KMS-11 (cell line): ENCODE results near the gene SLC22A4.

ENCODE experiments used
- H2AFZ ChIP-seq: fragments of 200-600 bp; sonication (generic); 2 replicates; pipeline ENCODE4 v1.6.1; 2016; ENCODE audit warnings: antibody characterized with exemption, mixed run types, low read depth
- H3K27ac ChIP-seq: fragments of 200-600 bp; sonication (generic); 2 replicates; pipeline ENCODE4 v1.6.1; 2016; ENCODE audit warnings: mild to moderate bottlenecking, mixed run types
- H3K27me3 ChIP-seq: fragments of 200-600 bp; sonication (generic); 2 replicates; pipeline ENCODE4 v1.6.1; 2017; ENCODE audit warnings: mild to moderate bottlenecking, low read depth, mixed run types, moderate library complexity; ENCODE audit not compliant: insufficient read depth
- H3K36me3 ChIP-seq: fragments of 200-600 bp; sonication (generic); 2 replicates; pipeline ENCODE4 v1.6.1; 2017; ENCODE audit warnings: mild to moderate bottlenecking, mixed run types; ENCODE audit not compliant: insufficient read depth
- H3K4me1 ChIP-seq: fragments of 200-600 bp; sonication (generic); 2 replicates; pipeline ENCODE4 v1.6.1; 2016; ENCODE audit warnings: mild to moderate bottlenecking, low read depth, mixed run types; ENCODE audit not compliant: poor library complexity, severe bottlenecking
- H3K4me2 ChIP-seq: fragments of 200-600 bp; sonication (generic); 2 replicates; pipeline ENCODE4 v1.7.0; 2016; ENCODE audit warnings: mild to moderate bottlenecking, mixed run types
- H3K4me3 ChIP-seq: fragments of 200-600 bp; sonication (generic); IDR thresholded peaks from 2 replicates; pipeline ENCODE4 v1.6.1; 2017; ENCODE audit warnings: low read depth, low read length, mixed read lengths; ENCODE audit not compliant: insufficient read depth
- H3K79me2 ChIP-seq: fragments of 200-600 bp; sonication (generic); 2 replicates; pipeline ENCODE4 v1.6.1; 2016; ENCODE audit warnings: low read depth, mixed run types; ENCODE audit not compliant: insufficient read depth
- H3K9ac ChIP-seq: fragments of 200-600 bp; sonication (generic); 2 replicates; pipeline ENCODE4 v1.6.1; 2016; ENCODE audit warnings: mild to moderate bottlenecking, mixed run types
- H4K20me1 ChIP-seq: fragments of 200-600 bp; sonication (generic); 2 replicates; pipeline ENCODE4 v1.6.1; 2016; ENCODE audit warnings: mild to moderate bottlenecking, mixed run types; ENCODE audit not compliant: insufficient read depth
- TF ChIP-seq, protein P1 (sequence below): fragments of 200-600 bp; sonication (generic); conservative IDR thresholded peaks from 2 replicates; pipeline ENCODE4 v1.6.1; 2017; ENCODE audit warnings: low read depth, mild to moderate bottlenecking, antibody characterized with exemption, low read length, moderate library complexity, mixed read lengths

SLC22A4 gene

GRCh38 chr5:132380741-132381140, 86.5 kb downstream of the SLC22A4 start:
- no peak overlapping the region for H3K4me2 ChIP-seq
- H3K79me2 ChIP-seq: no peaks in the 10 kb centered on the region
- no peak overlapping the region for H3K4me3 ChIP-seq
- no peak overlapping the region for H3K27ac ChIP-seq
- TF ChIP-seq, protein P1, sequence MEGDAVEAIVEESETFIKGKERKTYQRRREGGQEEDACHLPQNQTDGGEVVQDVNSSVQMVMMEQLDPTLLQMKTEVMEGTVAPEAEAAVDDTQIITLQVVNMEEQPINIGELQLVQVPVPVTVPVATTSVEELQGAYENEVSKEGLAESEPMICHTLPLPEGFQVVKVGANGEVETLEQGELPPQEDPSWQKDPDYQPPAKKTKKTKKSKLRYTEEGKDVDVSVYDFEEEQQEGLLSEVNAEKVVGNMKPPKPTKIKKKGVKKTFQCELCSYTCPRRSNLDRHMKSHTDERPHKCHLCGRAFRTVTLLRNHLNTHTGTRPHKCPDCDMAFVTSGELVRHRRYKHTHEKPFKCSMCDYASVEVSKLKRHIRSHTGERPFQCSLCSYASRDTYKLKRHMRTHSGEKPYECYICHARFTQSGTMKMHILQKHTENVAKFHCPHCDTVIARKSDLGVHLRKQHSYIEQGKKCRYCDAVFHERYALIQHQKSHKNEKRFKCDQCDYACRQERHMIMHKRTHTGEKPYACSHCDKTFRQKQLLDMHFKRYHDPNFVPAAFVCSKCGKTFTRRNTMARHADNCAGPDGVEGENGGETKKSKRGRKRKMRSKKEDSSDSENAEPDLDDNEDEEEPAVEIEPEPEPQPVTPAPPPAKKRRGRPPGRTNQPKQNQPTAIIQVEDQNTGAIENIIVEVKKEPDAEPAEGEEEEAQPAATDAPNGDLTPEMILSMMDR: no peak
- H3K36me3 ChIP-seq: no peaks in the 10 kb centered on the region
- no peak overlapping the region for H3K9ac ChIP-seq
- H3K27me3 ChIP-seq: no peaks in the 10 kb centered on the region
- no peak overlapping the region for H2AFZ ChIP-seq
- H3K4me1 ChIP-seq: peaks cover 9% of the 10 kb centered on the region
- no peaks in the 10 kb centered on the region for H4K20me1 ChIP-seq

DNA sequence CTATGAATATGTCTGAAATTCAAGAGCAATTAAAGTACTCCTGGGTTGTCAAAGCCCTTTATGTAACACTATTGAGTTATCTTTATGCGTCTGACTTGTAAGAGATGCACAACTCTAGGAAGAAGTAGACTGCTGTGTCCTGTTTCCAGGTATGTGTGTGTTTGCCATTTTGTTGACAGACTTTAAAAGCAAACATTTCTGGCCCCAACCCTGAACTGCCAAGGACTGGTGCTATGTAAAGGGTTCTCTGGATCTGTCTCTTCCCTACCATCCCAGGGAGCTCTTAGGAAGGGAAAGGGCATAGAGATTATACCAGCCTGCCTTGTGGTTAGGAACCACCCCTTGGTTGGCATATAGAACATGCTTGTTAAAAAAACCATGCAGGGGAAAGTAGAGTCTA, 87.4 kb downstream of the SLC22A4 start:
- no peak overlapping the region for H3K27ac ChIP-seq
- TF ChIP-seq, protein P1: no peak
- H2AFZ ChIP-seq: no peak overlapping the region
- H3K4me1 ChIP-seq: peaks cover 18% of the 10 kb centered on the region
- no peak overlapping the region for H3K4me3 ChIP-seq
- no peak overlapping the region for H3K9ac ChIP-seq
- H4K20me1 ChIP-seq: no peaks in the 10 kb centered on the region
- H3K79me2 ChIP-seq: no peaks in the 10 kb centered on the region
- H3K36me3 ChIP-seq: no peaks in the 10 kb centered on the region
- no peaks in the 10 kb centered on the region for H3K27me3 ChIP-seq
- no peak overlapping the region for H3K4me2 ChIP-seq

DNA sequence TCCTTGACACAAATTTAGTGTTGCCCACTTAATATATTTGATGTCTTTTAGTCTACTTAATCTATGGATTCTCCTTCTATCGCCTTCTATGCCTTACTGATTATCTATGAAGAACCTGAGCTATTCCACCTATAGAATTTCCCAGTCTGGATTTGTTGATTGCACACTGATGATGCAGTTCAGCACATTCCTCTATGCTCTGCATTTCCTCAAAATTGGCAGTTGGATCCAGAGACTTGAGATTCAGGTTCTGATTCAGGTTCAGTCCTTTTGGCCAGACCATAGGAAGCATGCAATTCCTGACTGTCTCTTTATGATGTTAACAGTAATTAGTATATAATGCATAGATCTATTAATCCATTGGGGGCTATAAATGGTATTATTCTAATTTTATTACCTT, 89.1 kb downstream of the SLC22A4 start:
- Histone ChIP-seq H3K4me2 (no peak overlapping the region), H3K27me3 (no peaks in the 10 kb centered on the region), H2AFZ (no peak overlapping the region), H3K9ac (no peak overlapping the region), H3K4me3 (no peak overlapping the region), H3K27ac (no peak overlapping the region), H4K20me1 (no peaks in the 10 kb centered on the region), H3K36me3 (no peaks in the 10 kb centered on the region), H3K79me2 (no peaks in the 10 kb centered on the region), H3K4me1 (peaks cover 34% of the 10 kb centered on the region)
- TF ChIP-seq, protein P1: no peak

DNA sequence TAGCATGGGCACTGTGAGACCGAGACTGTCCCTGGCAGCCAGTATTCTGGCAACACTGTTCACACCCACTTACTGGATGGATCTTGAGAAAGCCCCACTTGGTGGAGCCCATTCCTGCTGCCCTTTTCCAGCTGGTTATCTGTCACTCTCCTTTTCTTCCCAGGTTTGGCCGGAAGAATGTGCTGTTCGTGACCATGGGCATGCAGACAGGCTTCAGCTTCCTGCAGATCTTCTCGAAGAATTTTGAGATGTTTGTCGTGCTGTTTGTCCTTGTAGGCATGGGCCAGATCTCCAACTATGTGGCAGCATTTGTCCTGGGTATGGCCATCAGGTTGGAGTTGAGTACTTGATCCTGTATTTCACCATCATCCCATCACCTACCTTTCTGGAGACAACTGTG, 89.8 kb downstream of the SLC22A4 start:
- H3K27ac ChIP-seq: no peak overlapping the region
- H3K4me3 ChIP-seq: no peak overlapping the region
- no peaks in the 10 kb centered on the region for H4K20me1 ChIP-seq
- TF ChIP-seq, protein P1: no peak
- H3K9ac ChIP-seq: no peak overlapping the region
- H3K27me3 ChIP-seq: no peaks in the 10 kb centered on the region
- H2AFZ ChIP-seq: no peak overlapping the region
- H3K79me2 ChIP-seq: no peaks in the 10 kb centered on the region
- H3K4me2 ChIP-seq: no peak overlapping the region
- peaks cover 41% of the 10 kb centered on the region for H3K4me1 ChIP-seq
- no peaks in the 10 kb centered on the region for H3K36me3 ChIP-seq
